NB4 (cell line): Measurements from ENCODE around the gene CCDC85A.

Experiments
- POLR2A ChIP-seq: IDR thresholded peaks from 2 replicates; pipeline ENCODE4 v1.6.1; 2011; ENCODE audit warnings: mild to moderate bottlenecking; ENCODE audit not compliant: insufficient read length; ENCODE audit errors: extremely low read depth
- TF ChIP-seq, protein P1 (sequence below): IDR thresholded peaks from one replicate; pipeline ENCODE4 v1.5.1; 2012; ENCODE audit warnings: low read depth, low read length

GRCh38 chr2:56314796-56315195 is 131.0 kb downstream of the CCDC85A start:
- TF ChIP-seq, protein P1, sequence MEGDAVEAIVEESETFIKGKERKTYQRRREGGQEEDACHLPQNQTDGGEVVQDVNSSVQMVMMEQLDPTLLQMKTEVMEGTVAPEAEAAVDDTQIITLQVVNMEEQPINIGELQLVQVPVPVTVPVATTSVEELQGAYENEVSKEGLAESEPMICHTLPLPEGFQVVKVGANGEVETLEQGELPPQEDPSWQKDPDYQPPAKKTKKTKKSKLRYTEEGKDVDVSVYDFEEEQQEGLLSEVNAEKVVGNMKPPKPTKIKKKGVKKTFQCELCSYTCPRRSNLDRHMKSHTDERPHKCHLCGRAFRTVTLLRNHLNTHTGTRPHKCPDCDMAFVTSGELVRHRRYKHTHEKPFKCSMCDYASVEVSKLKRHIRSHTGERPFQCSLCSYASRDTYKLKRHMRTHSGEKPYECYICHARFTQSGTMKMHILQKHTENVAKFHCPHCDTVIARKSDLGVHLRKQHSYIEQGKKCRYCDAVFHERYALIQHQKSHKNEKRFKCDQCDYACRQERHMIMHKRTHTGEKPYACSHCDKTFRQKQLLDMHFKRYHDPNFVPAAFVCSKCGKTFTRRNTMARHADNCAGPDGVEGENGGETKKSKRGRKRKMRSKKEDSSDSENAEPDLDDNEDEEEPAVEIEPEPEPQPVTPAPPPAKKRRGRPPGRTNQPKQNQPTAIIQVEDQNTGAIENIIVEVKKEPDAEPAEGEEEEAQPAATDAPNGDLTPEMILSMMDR, result no peak
- no peak for TF ChIP-seq POLR2A
